Neural cell (in vitro differentiated cells): Measurements from ENCODE around the gene USP28.

Experiments
- CTCF ChIP-seq: fragments of 450-650 bp; IDR thresholded peaks from 2 replicates; pipeline ENCODE4 v1.5.1; 2014; ENCODE audit warnings: antibody characterized with exemption, mild to moderate bottlenecking, moderate library complexity; ENCODE audit not compliant: poor library complexity, severe bottlenecking
- EP300 ChIP-seq: fragments of 450-650 bp; conservative IDR thresholded peaks from 2 replicates; pipeline ENCODE4 v1.6.1; 2014; ENCODE audit warnings: antibody characterized with exemption, mild to moderate bottlenecking, moderate library complexity; ENCODE audit not compliant: poor library complexity, severe bottlenecking
- EZH2 ChIP-seq: fragments of 200-600, 300-800 bp; shearing (Covaris generic), sonication (generic); IDR thresholded peaks from 2 replicates; pipeline ENCODE4 v1.6.1; 2014; ENCODE audit warnings: antibody characterized with exemption, low read length, borderline replicate concordance, mild to moderate bottlenecking; ENCODE audit not compliant: insufficient read depth, poor library complexity, severe bottlenecking
- POLR2AphosphoS5 ChIP-seq: IDR thresholded peaks from 2 replicates; pipeline ENCODE4 v1.6.1; 2012
- RAD21 ChIP-seq: fragments of 450-650 bp; conservative IDR thresholded peaks from 2 replicates; pipeline ENCODE4 v1.6.1; 2014; ENCODE audit warnings: antibody characterized with exemption, mild to moderate bottlenecking, moderate library complexity
- SMC3 ChIP-seq: fragments of 450-650 bp; conservative IDR thresholded peaks from 2 replicates; pipeline ENCODE4 v1.6.1; 2014; ENCODE audit warnings: antibody characterized with exemption, mild to moderate bottlenecking, moderate library complexity; ENCODE audit not compliant: poor library complexity
- TAF1 ChIP-seq: IDR thresholded peaks from 2 replicates; pipeline ENCODE4 v1.6.1; 2012; ENCODE audit warnings: low read depth

GRCh38 chr11:113847580-113847979 is 27.8 kb downstream of the USP28 start:
- no peak for TF ChIP-seq CTCF
- no peak for TF ChIP-seq POLR2AphosphoS5
- TF ChIP-seq RAD21, result no peak
- no peak for TF ChIP-seq SMC3
- no peak for TF ChIP-seq TAF1
- no peak for TF ChIP-seq EP300
- TF ChIP-seq EZH2, result no peak
